MCF 10A (cell line): ENCODE data around the gene SRM. TPM values are rescaled to one million over a fixed set of nuclear protein-coding genes. Genes with fewer than 3 reads are reported as not detected.

Experiments
- BruUV-seq: library from RNA; stranded (reverse); fragments of 400-500 nt; replicated peaks from 2 replicates; lab custom pipeline; 2021; lab: Mats Ljungman, UMichigan
- CTCF ChIA-PET: fragments of 300-600 bp; sonication (Branson Sonifier 250); formaldehyde crosslinking; extraction: SDS; loops from one replicate; lab custom pipeline; 2021; ENCODE audit warnings: antibody characterized with exemption, inconsistent platforms; lab: Yijun Ruan, JAX
- POLR2A ChIA-PET: fragments of 300-600, 350-650 bp; sonication (Branson Sonifier 250); formaldehyde crosslinking; extraction: SDS; loops from one replicate; lab custom pipeline; 2020; ENCODE audit warnings: antibody characterized with exemption, inconsistent platforms; lab: Yijun Ruan, JAX
- DNase-seq: peaks from one replicate; pipeline ENCODE4 v3.0.0-alpha.2; 2018; ENCODE audit not compliant: unreplicated experiment
- H3K27ac Mint-ChIP-seq: one replicate; pipeline ENCODE4 v1.8.0; 2022; ENCODE audit warnings: mild to moderate bottlenecking, low read depth, mixed read lengths; ENCODE audit not compliant: unreplicated experiment
- H3K27me3 Mint-ChIP-seq: one replicate; pipeline ENCODE4 v1.8.0; 2022; ENCODE audit warnings: mixed read lengths; ENCODE audit not compliant: insufficient read depth, unreplicated experiment
- H3K36me3 Mint-ChIP-seq: one replicate; pipeline ENCODE4 v1.8.0; 2022; ENCODE audit warnings: mild to moderate bottlenecking, moderate library complexity, mixed read lengths; ENCODE audit not compliant: insufficient read depth, unreplicated experiment
- H3K4me1 Mint-ChIP-seq: one replicate; pipeline ENCODE4 v1.8.0; 2022; ENCODE audit warnings: mixed read lengths; ENCODE audit not compliant: insufficient read depth, unreplicated experiment
- H3K4me3 Mint-ChIP-seq: one replicate; pipeline ENCODE4 v1.8.0; 2022; ENCODE audit warnings: mild to moderate bottlenecking, moderate library complexity, mixed read lengths; ENCODE audit not compliant: unreplicated experiment
- H3K9me3 Mint-ChIP-seq: one replicate; pipeline ENCODE4 v1.8.0; 2022; ENCODE audit warnings: mixed read lengths; ENCODE audit not compliant: unreplicated experiment
- CTCF ChIP-seq: fragments of 200-600 bp; IDR thresholded peaks from one replicate; pipeline ENCODE4 v1.8.0; 2022; ENCODE audit warnings: antibody characterized with exemption, mild to moderate bottlenecking; ENCODE audit not compliant: unreplicated experiment
- intact Hi-C: fragments of 100-400 bp; cut with micrococcal nuclease; formaldehyde crosslinking; loops from 2 replicates; pipeline ENCODE4 v1.14.1; 2022
- total RNA-seq: library from RNA; stranded (reverse); gene quantifications from 2 replicates; pipeline ENCODE4 v1.2.3, GENCODE V29; 2022

The SRM gene
- total RNA-seq, 1 experiment from 2014 or later: 327 TPM

GRCh38 chr1:11061652-11062365, 2.0 kb upstream of the SRM start:
- TF ChIP-seq CTCF: no peak
- ChIA-PET POLR2A (interaction anchor here (0.6 to 2.7 kb wide), 7 partner anchors 9 to 201 kb away, joined by 3 to 30 read pairs (median 5); partner anchors contain the start of genes EXOSC10 and MTOR), CTCF (interaction anchor here (0.6 to 3.5 kb wide), 2 partner anchors 10 to 24 kb away, joined by 3 to 24 read pairs; no protein-coding TSS in a partner anchor)
- no peak for DNase-seq
- H3K36me3 Mint-ChIP-seq: peaks cover 68% of the 10 kb centered on the region
- no peak overlapping the region for H3K27ac Mint-ChIP-seq
- H3K4me1 Mint-ChIP-seq: peaks cover 7% of the 10 kb centered on the region
- no peak overlapping the region for H3K4me3 Mint-ChIP-seq
- intact Hi-C loops: no loop called here
- H3K9me3 Mint-ChIP-seq: no peaks in the 10 kb centered on the region
- no TSS peak for BruUV-seq
- H3K27me3 Mint-ChIP-seq: no peaks in the 10 kb centered on the region

GRCh38 chr1:11059155-11059967, 457 bp downstream of the SRM start:
- CTCF ChIA-PET: interaction anchor here (3.5 kb wide), 1 partner anchor 22 kb away, joined by 24 read pairs; no protein-coding TSS in a partner anchor
- H3K4me1 Mint-ChIP-seq: peaks cover 7% of the 10 kb centered on the region
- POLR2A ChIA-PET: interaction anchor here (0.6 to 2.7 kb wide), 11 partner anchors 19 to 564 kb away, joined by 3 to 30 read pairs (median 5); partner anchors contain the start of genes EXOSC10, TARDBP and UBIAD1
- H3K9me3 Mint-ChIP-seq: no peaks in the 10 kb centered on the region
- H3K36me3 Mint-ChIP-seq: peaks cover 65% of the 10 kb centered on the region
- H3K4me3 Mint-ChIP-seq: peak overlapping the region; percentile 97
- H3K27me3 Mint-ChIP-seq: no peaks in the 10 kb centered on the region
- no peak for DNase-seq
- intact Hi-C loops: no loop called here
- TF ChIP-seq CTCF: no peak
- no TSS peak for BruUV-seq
- H3K27ac Mint-ChIP-seq: peak overlapping the region; percentile 92

GRCh38 chr1:11058595-11059154, 1.1 kb downstream of the SRM start:
- H3K4me1 Mint-ChIP-seq: peaks cover 7% of the 10 kb centered on the region
- H3K4me3 Mint-ChIP-seq: peak overlapping the region; percentile 97
- BruUV-seq: TSS peak; percentile 23
- H3K27ac Mint-ChIP-seq: peak overlapping the region; percentile 92
- CTCF ChIA-PET: interaction anchor here (0.7 to 1.4 kb wide), 3 partner anchors 16 to 173 kb away, joined by 4 to 9 read pairs (median 4); no protein-coding TSS in a partner anchor
- DNase-seq: no peak
- no peaks in the 10 kb centered on the region for H3K27me3 Mint-ChIP-seq
- intact Hi-C loops: no loop called here
- no peaks in the 10 kb centered on the region for H3K9me3 Mint-ChIP-seq
- no peak for TF ChIP-seq CTCF
- POLR2A ChIA-PET: interaction anchor here (0.7 to 1.6 kb wide), 3 partner anchors 16 to 204 kb away, joined by 3 to 5 read pairs (median 5); partner anchors contain the start of genes EXOSC10 and MTOR
- peaks cover 67% of the 10 kb centered on the region for H3K36me3 Mint-ChIP-seq
